GM19240 (cell line): Measurements from ENCODE around the gene AQP9.

Source experiments
- DNase-seq: peaks from one replicate; pipeline ENCODE4 v3.0.0; 2011; ENCODE audit warnings: low spot score; ENCODE audit not compliant: insufficient read length

Gene AQP9

GRCh38 chr15:58223432-58223831 is 85.3 kb downstream of the AQP9 start:
- no peak for DNase-seq

DNA sequence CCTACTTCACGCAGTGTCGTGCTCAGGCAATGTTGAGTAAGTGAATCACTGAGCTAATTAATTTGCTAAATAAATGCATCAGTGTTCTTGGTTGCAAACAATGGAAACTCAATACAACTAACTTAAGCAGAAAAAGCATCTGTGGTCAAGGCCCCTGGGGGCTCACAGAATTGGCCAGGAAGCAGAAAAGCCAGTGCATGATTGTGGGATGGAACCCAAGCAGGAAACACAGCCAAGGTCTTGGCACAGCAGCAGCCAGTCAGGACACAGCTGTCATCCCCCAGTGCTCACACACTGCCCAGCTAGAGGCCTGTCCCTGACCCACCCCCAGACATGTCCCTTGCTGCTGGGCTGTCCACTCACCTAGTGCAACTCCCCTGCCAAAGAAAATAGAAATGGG is 85.9 kb downstream of the AQP9 start:
- DNase-seq, result no peak

- peak; percentile 31 for DNase-seq
These were observed 89.7 kb downstream of the AQP9 start for GRCh38 chr15:58227706-58228543.

- no peak for DNase-seq
These were observed 90.5 kb downstream of the AQP9 start for GRCh38 chr15:58228718-58229117.

DNA sequence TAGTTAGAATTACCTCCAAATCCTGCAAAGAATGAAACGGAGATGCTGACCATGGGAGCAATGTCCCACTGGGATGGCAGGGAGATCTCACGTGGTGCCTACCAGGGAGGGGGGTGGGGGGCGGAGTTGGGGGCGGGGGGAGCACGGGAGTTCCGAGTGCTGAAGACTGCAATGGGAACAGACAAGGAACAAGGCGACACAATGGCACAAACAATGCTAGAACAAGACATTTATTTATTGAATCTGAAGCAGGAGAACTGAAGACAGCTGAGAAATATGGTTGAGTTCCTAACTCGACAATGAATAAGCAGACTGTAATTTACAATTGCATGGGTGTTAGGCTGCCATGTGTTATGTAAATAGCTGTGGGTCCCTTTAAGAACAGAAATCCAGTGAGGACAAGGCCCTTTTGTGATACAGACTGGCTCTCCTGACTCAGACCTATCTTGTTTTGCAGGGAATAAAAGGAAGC is 91.2 kb downstream of the AQP9 start:
- DNase-seq, result no peak

GRCh38 chr15:58232281-58233065 is 94.3 kb downstream of the AQP9 start:
- DNase-seq, result no peak

DNA sequence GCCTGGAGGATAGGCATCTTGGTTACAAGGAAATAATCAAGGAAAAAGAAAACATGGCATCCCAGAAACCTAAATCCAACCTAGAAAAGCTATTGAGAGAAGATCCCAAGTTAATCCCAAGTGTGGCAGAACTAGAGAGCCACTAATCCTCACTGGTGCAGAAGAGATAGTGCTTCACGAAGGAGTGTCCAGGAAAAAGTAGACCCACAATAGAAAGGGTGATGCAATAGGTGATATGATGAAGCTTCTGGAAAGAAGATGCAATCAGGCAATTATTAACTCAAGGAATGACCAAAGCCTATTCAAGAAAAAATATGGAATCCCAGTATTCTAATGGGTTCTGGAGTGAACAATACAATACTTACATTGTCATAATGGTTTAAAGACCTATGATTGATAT is 95.2 kb downstream of the AQP9 start:
- DNase-seq, result no peak
